MM.1S (cell line): ENCODE results near the gene SYK.

Experiments
- EZH2 ChIP-seq: fragments of 300-600 bp; sonication (generic); optimal IDR thresholded peaks from 2 replicates; pipeline ENCODE3; 2017; ENCODE audit warnings: low read depth, mild to moderate bottlenecking, antibody characterized with exemption, low read length, mixed read lengths
- EZH2phosphoT487 ChIP-seq: fragments of 300-600 bp; sonication (generic); IDR thresholded peaks from 2 replicates; pipeline ENCODE4 v1.6.1; 2018; ENCODE audit warnings: antibody characterized with exemption, low read length
- TF ChIP-seq, protein P1 (sequence below): fragments of 300-600 bp; sonication (generic); IDR thresholded peaks from 2 replicates; pipeline ENCODE4 v1.5.1; 2016; ENCODE audit warnings: antibody characterized with exemption, low read length, mixed read lengths

DNA sequence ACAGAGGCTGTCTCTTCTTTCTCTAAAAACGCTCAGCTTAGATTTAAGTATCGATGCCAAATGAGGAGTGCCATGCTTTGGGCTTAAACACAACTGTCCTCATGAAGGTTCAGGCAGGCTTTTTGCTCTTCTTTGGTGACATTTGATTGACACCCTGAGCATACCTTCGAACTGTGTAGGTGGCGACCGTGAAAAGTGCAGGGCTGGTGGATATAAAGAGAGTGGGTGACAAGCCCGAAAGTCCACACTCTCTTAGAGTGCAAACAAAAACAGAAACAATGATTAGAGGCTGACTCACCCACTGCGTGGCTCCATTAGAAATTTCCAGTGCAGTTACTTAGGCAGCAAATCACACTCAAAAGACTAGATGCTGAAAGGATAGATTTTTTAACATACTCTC, 141.7 kb downstream of the SYK start:
- TF ChIP-seq, protein P1, sequence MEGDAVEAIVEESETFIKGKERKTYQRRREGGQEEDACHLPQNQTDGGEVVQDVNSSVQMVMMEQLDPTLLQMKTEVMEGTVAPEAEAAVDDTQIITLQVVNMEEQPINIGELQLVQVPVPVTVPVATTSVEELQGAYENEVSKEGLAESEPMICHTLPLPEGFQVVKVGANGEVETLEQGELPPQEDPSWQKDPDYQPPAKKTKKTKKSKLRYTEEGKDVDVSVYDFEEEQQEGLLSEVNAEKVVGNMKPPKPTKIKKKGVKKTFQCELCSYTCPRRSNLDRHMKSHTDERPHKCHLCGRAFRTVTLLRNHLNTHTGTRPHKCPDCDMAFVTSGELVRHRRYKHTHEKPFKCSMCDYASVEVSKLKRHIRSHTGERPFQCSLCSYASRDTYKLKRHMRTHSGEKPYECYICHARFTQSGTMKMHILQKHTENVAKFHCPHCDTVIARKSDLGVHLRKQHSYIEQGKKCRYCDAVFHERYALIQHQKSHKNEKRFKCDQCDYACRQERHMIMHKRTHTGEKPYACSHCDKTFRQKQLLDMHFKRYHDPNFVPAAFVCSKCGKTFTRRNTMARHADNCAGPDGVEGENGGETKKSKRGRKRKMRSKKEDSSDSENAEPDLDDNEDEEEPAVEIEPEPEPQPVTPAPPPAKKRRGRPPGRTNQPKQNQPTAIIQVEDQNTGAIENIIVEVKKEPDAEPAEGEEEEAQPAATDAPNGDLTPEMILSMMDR: 0 out of 2 replicates have a peak, but pooled peaks have one; percentile 12
- TF ChIP-seq EZH2phosphoT487: no peak
- no peak for TF ChIP-seq EZH2
